C4-2B (cell line): ENCODE measurements around the gene ZAP70.

Experiments used
- CTCF ChIP-seq: fragments of 450-650 bp; conservative IDR thresholded peaks from 2 replicates; pipeline ENCODE4 v1.5.1; 2017; ENCODE audit warnings: mild to moderate bottlenecking
- ZFX ChIP-seq: fragments of 450-650 bp; IDR thresholded peaks from 2 replicates; pipeline ENCODE4 v1.6.1; 2017

DNA sequence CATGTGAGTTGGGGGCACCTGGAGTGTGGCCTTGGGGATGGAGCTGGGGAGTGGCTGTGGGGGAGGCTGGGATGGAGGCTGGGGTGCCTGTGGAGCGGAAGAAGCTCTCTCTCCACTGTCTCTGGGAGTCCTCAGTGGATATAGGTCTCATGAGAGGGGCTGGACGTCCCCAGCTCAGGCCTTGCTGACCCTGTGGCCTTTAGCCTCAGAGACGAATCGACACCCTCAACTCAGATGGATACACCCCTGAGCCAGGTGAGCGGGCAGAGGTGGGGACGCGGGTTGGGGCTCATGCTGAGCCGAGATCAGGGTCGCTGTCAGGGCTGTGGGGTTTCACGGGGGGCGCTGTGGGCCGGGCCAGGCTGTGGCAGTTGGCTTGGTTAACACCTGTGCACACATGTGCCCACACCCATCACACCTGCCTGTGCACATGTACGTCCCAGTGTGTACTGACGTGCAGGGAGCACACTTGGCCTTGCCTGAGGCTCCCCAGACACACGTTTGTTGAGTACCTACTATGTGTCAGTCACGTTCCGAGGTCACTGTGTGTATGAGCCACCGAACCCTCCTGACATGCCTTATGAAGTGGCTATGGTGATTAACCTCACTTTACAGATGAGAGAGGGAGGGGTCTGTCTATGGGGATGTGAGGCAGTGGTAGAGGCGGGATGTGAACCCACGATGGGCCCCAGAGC lies 20.1 kb downstream of the ZAP70 start:
- TF ChIP-seq CTCF (no peak), ZFX (no peak)
